SK-N-MC (cell line): Measurements from ENCODE around the gene SYCP3.

Source experiments
- EZH2 ChIP-seq: fragments of 200-600 bp; sonication (generic); IDR thresholded peaks from one replicate; pipeline ENCODE4 v1.6.1; 2017; ENCODE audit warnings: antibody characterized with exemption
- POLR2AphosphoS5 ChIP-seq: IDR thresholded peaks from 2 replicates; pipeline ENCODE4 v1.6.1; 2012; ENCODE audit warnings: mild to moderate bottlenecking, low read depth, low read length, borderline replicate concordance

- no peak for TF ChIP-seq POLR2AphosphoS5
- TF ChIP-seq EZH2 = no peak
Observed at GRCh38 chr12:101785671-101786070, 46.4 kb upstream of the SYCP3 start.
